Activated CD4-positive, CD25-positive, alpha-beta regulatory T cell treated with anti-CD3 and anti-CD28 coated beads, Interleukin-2, amount 50 U/mL, for 16 hours (primary cell): ENCODE data around the gene GALNT6.

ENCODE experiments used
- DNase-seq: peaks from one replicate; pipeline ENCODE4 v3.0.0-alpha.2; 2020; ENCODE audit warnings: low read depth, low spot score

Gene GALNT6

GRCh38 chr12:51405801-51406207 is 14.6 kb upstream of the GALNT6 start:
- no peak for DNase-seq

GRCh38 chr12:51404627-51405026 is 13.4 kb upstream of the GALNT6 start:
- DNase-seq, result no peak

GRCh38 chr12:51403681-51404136 is 12.5 kb upstream of the GALNT6 start:
- DNase-seq, result no peak

GRCh38 chr12:51403159-51403558 is 12.0 kb upstream of the GALNT6 start:
- DNase-seq, result no peak

- DNase-seq, result no peak
Observed at GRCh38 chr12:51401900-51402299, 10.7 kb upstream of the GALNT6 start.

GRCh38 chr12:51401486-51401885 is 10.3 kb upstream of the GALNT6 start:
- DNase-seq, result no peak

GRCh38 chr12:51401020-51401419 is 9.8 kb upstream of the GALNT6 start:
- DNase-seq, result no peak

GRCh38 chr12:51399891-51400290 is 8.7 kb upstream of the GALNT6 start:
- no peak for DNase-seq

GRCh38 chr12:51397670-51398069 is 6.5 kb upstream of the GALNT6 start:
- no peak for DNase-seq

- no peak for DNase-seq
Observed at GRCh38 chr12:51395283-51396230, 4.4 kb upstream of the GALNT6 start.

GRCh38 chr12:51393676-51394545 is 2.7 kb upstream of the GALNT6 start:
- DNase-seq, result no peak

GRCh38 chr12:51392556-51393237 is 1.5 kb upstream of the GALNT6 start:
- DNase-seq, result no peak

- DNase-seq, result no peak
Observed at GRCh38 chr12:51390891-51391282, 319 bp downstream of the GALNT6 start.

- DNase-seq, result no peak
Observed at GRCh38 chr12:51390457-51390856, 749 bp downstream of the GALNT6 start.

- no peak for DNase-seq
Observed at GRCh38 chr12:51389302-51389999, 1.8 kb downstream of the GALNT6 start.

- no peak for DNase-seq
Observed at GRCh38 chr12:51388846-51389245, 2.4 kb downstream of the GALNT6 start.

GRCh38 chr12:51388069-51388799 is 3.0 kb downstream of the GALNT6 start:
- DNase-seq, result no peak

GRCh38 chr12:51386351-51386750 is 4.9 kb downstream of the GALNT6 start:
- no peak for DNase-seq

- no peak for DNase-seq
Observed at GRCh38 chr12:51383269-51383905, 7.8 kb downstream of the GALNT6 start.

GRCh38 chr12:51382173-51382572 is 9.0 kb downstream of the GALNT6 start:
- DNase-seq, result no peak
